ENCODE results near the gene RNF38. TPM values are rescaled to one million over a fixed set of nuclear protein-coding genes. Genes with fewer than 3 reads are reported as not detected.
"Not testable (repeated sequence)": the region's sequence is repeated elsewhere in the genome, so short reads cannot be mapped to it uniquely, and the experiment has no call there.

The RNF38 gene
- polyA plus RNA-seq, 1 donor = 24.4 TPM

GRCh38 chr9:36386396-36386965 lies 13.6 kb downstream of the RNF38 start:
- H3K9me3 ChIP-seq (ENCODE audit: control insufficient read depth, low read depth, low read length); H3K27me3 ChIP-seq (ENCODE audit: control insufficient read depth, insufficient read depth, low read length); H3K36me3 ChIP-seq (ENCODE audit: control insufficient read depth, insufficient read depth, low read length); H3K27ac ChIP-seq (ENCODE audit: low read length); H3K4me1 ChIP-seq (ENCODE audit: control insufficient read depth, insufficient read depth, low read length); DNase-seq; H3K4me3 ChIP-seq (ENCODE audit: low read length): not testable (repeated sequence)
- WGBS (ENCODE audit: insufficient coverage, low lambda C conversion rate) = 83% methylated on average over 1 of the region's 7 CpGs

DNA sequence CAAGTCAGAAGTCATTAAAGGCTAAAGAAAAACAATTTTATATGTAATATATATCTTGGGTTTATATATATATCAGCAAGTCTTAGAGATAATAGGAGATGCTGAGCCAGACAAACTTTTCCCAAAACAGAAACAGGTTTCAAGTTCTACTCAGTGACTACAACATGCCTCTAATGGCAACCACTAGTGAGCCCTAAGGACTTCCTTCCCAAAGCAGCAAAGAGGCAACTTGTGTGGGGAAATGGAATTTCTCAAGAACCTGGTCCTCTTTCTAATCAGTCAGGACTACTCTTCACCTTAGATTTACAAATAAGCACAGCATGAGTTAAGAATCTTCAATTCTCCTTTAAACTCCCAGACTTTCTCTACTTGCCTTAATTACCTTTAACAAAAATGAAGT lies 17.6 kb downstream of the RNF38 start:
- Histone ChIP-seq H3K27ac (ENCODE audit: low read length) (no peak overlapping the region), H3K27me3 (ENCODE audit: control insufficient read depth, insufficient read depth, low read length) (no peaks in the 10 kb centered on the region), H3K4me1 (ENCODE audit: control insufficient read depth, insufficient read depth, low read length) (no peaks in the 10 kb centered on the region), H3K9me3 (ENCODE audit: control insufficient read depth, low read depth, low read length) (no peaks in the 10 kb centered on the region), H3K4me3 (ENCODE audit: low read length) (no peak overlapping the region), H3K36me3 (ENCODE audit: control insufficient read depth, insufficient read depth, low read length) (peaks cover 2% of the 10 kb centered on the region)
- DNase-seq = no peak

DNA sequence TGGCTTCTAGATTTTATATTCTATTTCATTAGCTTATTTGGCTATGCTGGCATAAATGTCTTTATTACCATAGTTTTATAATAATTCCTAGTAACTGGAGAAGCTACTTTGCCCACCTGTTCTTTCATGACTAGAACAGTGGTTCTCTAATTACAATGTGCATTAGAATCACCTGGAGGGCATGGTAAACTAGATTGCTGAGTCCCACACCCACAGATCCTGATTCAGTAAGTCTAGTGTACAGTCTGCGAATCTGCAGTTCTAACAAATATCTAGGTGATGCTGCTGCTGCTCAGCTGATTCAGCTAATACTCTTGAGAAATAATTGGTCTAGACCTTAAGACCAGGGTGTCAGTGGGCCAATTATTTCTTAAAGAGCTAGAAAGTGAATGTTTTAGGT lies 35.5 kb downstream of the RNF38 start:
- H3K36me3 ChIP-seq (ENCODE audit: control insufficient read depth, insufficient read depth, low read length) = peaks cover 35% of the 10 kb centered on the region
- H3K9me3 ChIP-seq (ENCODE audit: control insufficient read depth, low read depth, low read length) = no peaks in the 10 kb centered on the region
- DNase-seq = no peak
- H3K4me3 ChIP-seq (ENCODE audit: low read length) = no peak overlapping the region
- H3K27me3 ChIP-seq (ENCODE audit: control insufficient read depth, insufficient read depth, low read length) = no peaks in the 10 kb centered on the region
- no peaks in the 10 kb centered on the region for H3K4me1 ChIP-seq (ENCODE audit: control insufficient read depth, insufficient read depth, low read length)
- WGBS (ENCODE audit: insufficient coverage, low lambda C conversion rate) = no CpG with 5 or more reads among the region's 1 CpG
- no peak overlapping the region for H3K27ac ChIP-seq (ENCODE audit: low read length)

- no peaks in the 10 kb centered on the region for H3K4me1 ChIP-seq (ENCODE audit: control insufficient read depth, insufficient read depth, low read length)
- H3K9me3 ChIP-seq (ENCODE audit: control insufficient read depth, low read depth, low read length) = no peaks in the 10 kb centered on the region
- no CpG with 5 or more reads among the region's 3 CpGs for WGBS (ENCODE audit: insufficient coverage, low lambda C conversion rate)
- H3K27me3 ChIP-seq (ENCODE audit: control insufficient read depth, insufficient read depth, low read length) = no peaks in the 10 kb centered on the region
- no peak overlapping the region for H3K27ac ChIP-seq (ENCODE audit: low read length)
- no peak overlapping the region for H3K4me3 ChIP-seq (ENCODE audit: low read length)
- no peak for DNase-seq
- peaks cover 26% of the 10 kb centered on the region for H3K36me3 ChIP-seq (ENCODE audit: control insufficient read depth, insufficient read depth, low read length)
These were observed 36.6 kb downstream of the RNF38 start for GRCh38 chr9:36363448-36363847.

- DNase-seq = no peak
- Histone ChIP-seq H3K27me3 (ENCODE audit: control insufficient read depth, insufficient read depth, low read length) (no peaks in the 10 kb centered on the region), H3K36me3 (ENCODE audit: control insufficient read depth, insufficient read depth, low read length) (peaks cover 26% of the 10 kb centered on the region), H3K4me3 (ENCODE audit: low read length) (no peak overlapping the region), H3K4me1 (ENCODE audit: control insufficient read depth, insufficient read depth, low read length) (no peaks in the 10 kb centered on the region), H3K27ac (ENCODE audit: low read length) (no peak overlapping the region), H3K9me3 (ENCODE audit: control insufficient read depth, low read depth, low read length) (no peaks in the 10 kb centered on the region)
- WGBS (ENCODE audit: insufficient coverage, low lambda C conversion rate) = no CpG with 5 or more reads among the region's 5 CpGs
These were observed 41.6 kb downstream of the RNF38 start for GRCh38 chr9:36358486-36358885.

GRCh38 chr9:36357639-36358038 lies 42.4 kb downstream of the RNF38 start:
- Histone ChIP-seq H3K27ac (ENCODE audit: low read length) (no peak overlapping the region), H3K4me3 (ENCODE audit: low read length) (no peak overlapping the region), H3K4me1 (ENCODE audit: control insufficient read depth, insufficient read depth, low read length) (no peaks in the 10 kb centered on the region), H3K9me3 (ENCODE audit: control insufficient read depth, low read depth, low read length) (no peaks in the 10 kb centered on the region), H3K27me3 (ENCODE audit: control insufficient read depth, insufficient read depth, low read length) (no peaks in the 10 kb centered on the region), H3K36me3 (ENCODE audit: control insufficient read depth, insufficient read depth, low read length) (peaks cover 30% of the 10 kb centered on the region)
- 40% methylated on average over 1 of the region's 1 CpG for WGBS (ENCODE audit: insufficient coverage, low lambda C conversion rate)
- DNase-seq = no peak

DNA sequence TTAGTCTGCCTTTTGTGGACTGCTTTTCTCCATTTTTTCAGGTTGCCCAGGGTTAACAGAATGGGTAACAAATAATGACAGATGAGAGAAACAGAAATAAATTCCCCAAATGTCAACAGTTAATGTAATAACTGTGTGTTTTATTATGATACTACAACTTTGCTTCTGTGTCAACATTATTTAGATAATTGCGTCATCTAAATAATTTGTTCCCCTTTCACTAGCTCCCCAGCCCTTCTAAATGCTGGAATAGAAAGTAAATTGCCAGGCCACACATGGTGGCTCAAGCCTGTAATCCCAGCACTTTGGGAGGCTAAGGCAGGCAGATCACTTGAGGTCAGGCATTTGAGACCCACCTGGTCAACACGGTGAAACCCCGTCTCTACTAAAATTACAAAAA lies 53.5 kb downstream of the RNF38 start:
- no peak overlapping the region for H3K27ac ChIP-seq (ENCODE audit: low read length)
- H3K4me1 ChIP-seq (ENCODE audit: control insufficient read depth, insufficient read depth, low read length) = no peaks in the 10 kb centered on the region
- no peaks in the 10 kb centered on the region for H3K27me3 ChIP-seq (ENCODE audit: control insufficient read depth, insufficient read depth, low read length)
- peaks cover 53% of the 10 kb centered on the region for H3K36me3 ChIP-seq (ENCODE audit: control insufficient read depth, insufficient read depth, low read length)
- no peaks in the 10 kb centered on the region for H3K9me3 ChIP-seq (ENCODE audit: control insufficient read depth, low read depth, low read length)
- H3K4me3 ChIP-seq (ENCODE audit: low read length) = no peak overlapping the region
- WGBS (ENCODE audit: insufficient coverage, low lambda C conversion rate) = no CpG with 5 or more reads among the region's 3 CpGs
- no peak for DNase-seq

GRCh38 chr9:36345103-36345846 lies 54.8 kb downstream of the RNF38 start:
- Histone ChIP-seq H3K9me3 (ENCODE audit: control insufficient read depth, low read depth, low read length) (no peaks in the 10 kb centered on the region), H3K4me1 (ENCODE audit: control insufficient read depth, insufficient read depth, low read length) (no peaks in the 10 kb centered on the region), H3K27ac (ENCODE audit: low read length) (no peak overlapping the region), H3K36me3 (ENCODE audit: control insufficient read depth, insufficient read depth, low read length) (peaks cover 55% of the 10 kb centered on the region), H3K27me3 (ENCODE audit: control insufficient read depth, insufficient read depth, low read length) (no peaks in the 10 kb centered on the region), H3K4me3 (ENCODE audit: low read length) (no peak overlapping the region)
- 69% methylated on average over 2 of the region's 6 CpGs for WGBS (ENCODE audit: insufficient coverage, low lambda C conversion rate)
- no peak for DNase-seq

DNA sequence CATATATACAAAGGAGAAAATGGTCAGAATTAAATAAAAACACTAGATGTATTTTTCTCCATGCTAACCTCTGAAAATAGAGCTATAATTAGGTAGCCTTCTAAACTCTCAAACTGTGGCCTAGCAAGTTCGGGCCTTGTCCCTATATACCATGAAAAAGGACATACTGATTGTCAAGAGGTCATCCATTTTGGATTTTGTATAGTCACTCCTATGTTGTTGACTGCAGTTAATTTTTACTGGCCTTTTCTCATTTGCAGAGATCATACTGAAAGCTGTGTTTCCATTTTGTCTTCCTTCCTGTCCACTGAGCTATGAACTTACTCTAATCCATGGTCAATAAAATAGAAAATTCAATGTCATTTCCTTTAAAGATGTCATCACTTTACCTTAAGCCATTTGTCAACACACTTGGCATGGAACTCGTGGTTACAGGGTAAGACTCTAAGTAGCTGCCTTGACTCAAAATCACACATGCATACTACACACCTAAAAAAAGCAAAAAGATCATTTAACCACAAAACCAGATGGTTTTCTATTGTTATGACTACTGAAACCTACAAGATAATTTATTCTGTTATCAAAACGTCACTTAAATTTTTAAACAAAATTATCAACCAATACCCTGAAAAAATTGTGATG lies 58.0 kb downstream of the RNF38 start:
- no peak overlapping the region for H3K27ac ChIP-seq (ENCODE audit: low read length)
- no peaks in the 10 kb centered on the region for H3K27me3 ChIP-seq (ENCODE audit: control insufficient read depth, insufficient read depth, low read length)
- 100% methylated on average over 1 of the region's 3 CpGs for WGBS (ENCODE audit: insufficient coverage, low lambda C conversion rate)
- peaks cover 49% of the 10 kb centered on the region for H3K36me3 ChIP-seq (ENCODE audit: control insufficient read depth, insufficient read depth, low read length)
- no peak overlapping the region for H3K4me3 ChIP-seq (ENCODE audit: low read length)
- no peaks in the 10 kb centered on the region for H3K9me3 ChIP-seq (ENCODE audit: control insufficient read depth, low read depth, low read length)
- DNase-seq = no peak
- H3K4me1 ChIP-seq (ENCODE audit: control insufficient read depth, insufficient read depth, low read length) = no peaks in the 10 kb centered on the region

- H3K27ac ChIP-seq (ENCODE audit: low read length) = no peak overlapping the region
- DNase-seq = no peak
- no CpG with 5 or more reads among the region's 1 CpG for WGBS (ENCODE audit: insufficient coverage, low lambda C conversion rate)
- H3K36me3 ChIP-seq (ENCODE audit: control insufficient read depth, insufficient read depth, low read length) = peaks cover 36% of the 10 kb centered on the region
- H3K4me1 ChIP-seq (ENCODE audit: control insufficient read depth, insufficient read depth, low read length) = no peaks in the 10 kb centered on the region
- no peak overlapping the region for H3K4me3 ChIP-seq (ENCODE audit: low read length)
- no peaks in the 10 kb centered on the region for H3K27me3 ChIP-seq (ENCODE audit: control insufficient read depth, insufficient read depth, low read length)
- H3K9me3 ChIP-seq (ENCODE audit: control insufficient read depth, low read depth, low read length) = no peaks in the 10 kb centered on the region
These were observed 62.2 kb downstream of the RNF38 start for GRCh38 chr9:36337865-36338264.
